Breast epithelium (tissue), 4 donors: ENCODE measurements around the gene INPP5J. TPM values are rescaled to one million over a fixed set of nuclear protein-coding genes. Genes with fewer than 3 reads are reported as not detected.
"Not testable (repeated sequence)": the region's sequence is repeated elsewhere in the genome, so short reads cannot be mapped to it uniquely, and the experiment has no call there.

ENCODE experiments used
- DNase-seq, 2 donors: peaks; one replicate each; pipeline ENCODE4 v3.0.0-alpha.2; 2019; ENCODE audit warnings: low spot score in 2 of 2
- H3K27ac ChIP-seq, 2 donors: fragments of 200-600 bp; sonication (generic) in 1 of 2; one replicate each; pipeline ENCODE4 v1.5.1; 2016 to 2019; ENCODE audit warnings: mild to moderate bottlenecking in 1 of 2
- H3K27me3 ChIP-seq, 2 donors: fragments of 200-600 bp; sonication (generic) in 1 of 2; one replicate each; pipeline versions ENCODE4 v1.5.1 to v1.6.0; 2017 to 2019; ENCODE audit warnings: control low read depth in 1 of 2, mild to moderate bottlenecking in 1 of 2
- H3K36me3 ChIP-seq: fragments of 200-600 bp; one replicate; pipeline ENCODE4 v1.5.1; 2019
- H3K4me1 ChIP-seq, 2 donors: fragments of 200-600 bp; sonication (generic); one replicate each; pipeline ENCODE4 v1.5.1; 2016 to 2019; ENCODE audit warnings: control low read depth in 1 of 2
- H3K4me3 ChIP-seq, 3 donors: fragments of 200-600 bp; sonication (generic); 1 replicate in 2 of 3; 2 replicates in 1 of 3; pipeline ENCODE4 v1.5.1; 2016 to 2019; ENCODE audit warnings: mild to moderate bottlenecking in 3 of 3, moderate library complexity in 2 of 3
- H3K9me3 ChIP-seq, 2 donors: fragments of 200-600 bp; sonication (generic) in 1 of 2; one replicate each; pipeline ENCODE4 v1.5.1; 2016 to 2019; ENCODE audit warnings: control low read depth in 1 of 2
- CTCF ChIP-seq, 3 donors: fragments of 450-650 bp; IDR thresholded peaks; one replicate each; pipeline ENCODE4 v1.5.1; 2016 to 2017; ENCODE audit warnings: antibody characterized with exemption in 3 of 3, mild to moderate bottlenecking in 3 of 3, moderate library complexity in 3 of 3
- POLR2A ChIP-seq: fragments of 450-650 bp; IDR thresholded peaks from one replicate; pipeline ENCODE4 v1.6.1; 2016; ENCODE audit warnings: antibody characterized with exemption, mild to moderate bottlenecking, moderate library complexity
- POLR2AphosphoS5 ChIP-seq, 3 donors: sonication (generic); formaldehyde crosslinking; IDR thresholded peaks; one replicate each; pipeline ENCODE4 v1.6.1; 2017; ENCODE audit warnings: antibody characterized with exemption in 3 of 3
- intact Hi-C: fragments of 100-400 bp; cut with DNase I; formaldehyde crosslinking; loops from one replicate; pipeline ENCODE4 v1.15.1; 2023; ENCODE audit warnings: low total_unique reads
- total RNA-seq, 3 donors: library from RNA; depleted of rRNA; stranded (reverse); fragments of >200 nt; gene quantifications; one replicate each; pipeline ENCODE4 v1.1.0, GENCODE V29; 2016

INPP5J gene
- total RNA-seq = 10 to 100 TPM in 1 of 3 donors, 1 to 10 TPM in 1, not detected in 1; 7.5 to 15.2 TPM

GRCh38 chr22:31122532-31123291 lies at the start of gene INPP5J:
Gene INPP5J (plus strand): TSS chr22:31122966. CDS start chr22:31123015, 49 bp downstream.
- H3K4me3 ChIP-seq = peak within 1 kb of the TSS in 2 of 3 donors; percentile 49 to 74
- H3K9me3 ChIP-seq = no peaks in the 10 kb centered on the region
- intact Hi-C loops = no loop called here
- H3K36me3 ChIP-seq = no peaks in the 10 kb centered on the region
- H3K4me1 ChIP-seq = peaks cover 3 to 7% of the 10 kb centered on the region in 2 donors
- no peaks in the 10 kb centered on the region for H3K27me3 ChIP-seq
- H3K27ac ChIP-seq = peak within 1 kb of the TSS; percentile 81
- DNase-seq = peak in 1 of 2 donors; percentile 43
- no peak for TF ChIP-seq POLR2A
- no peak for TF ChIP-seq POLR2AphosphoS5 (IDR thresholded peaks at IDR 0.05)
- TF ChIP-seq CTCF (IDR thresholded peaks at IDR 0.05) = no peak

- H3K4me1 ChIP-seq, H3K9me3 ChIP-seq, H3K36me3 ChIP-seq, intact Hi-C loops, H3K27ac ChIP-seq, H3K4me3 ChIP-seq, DNase-seq, H3K27me3 ChIP-seq: not testable (repeated sequence)
These were observed 49.6 kb upstream of the INPP5J start for GRCh38 chr22:31073125-31073524.

GRCh38 chr22:31073545-31074145 lies 49.1 kb upstream of the INPP5J start:
- H3K9me3 ChIP-seq, H3K27ac ChIP-seq, H3K4me3 ChIP-seq, intact Hi-C loops, H3K36me3 ChIP-seq, DNase-seq, H3K4me1 ChIP-seq, H3K27me3 ChIP-seq: not testable (repeated sequence)

GRCh38 chr22:31075961-31076360 lies 46.8 kb upstream of the INPP5J start:
- no peaks in the 10 kb centered on the region for H3K9me3 ChIP-seq
- DNase-seq = no peak

GRCh38 chr22:31077681-31078080 lies 45.1 kb upstream of the INPP5J start:
- no peak for TF ChIP-seq CTCF (IDR thresholded peaks at IDR 0.05)
- no peak for TF ChIP-seq POLR2A
- TF ChIP-seq POLR2AphosphoS5 (IDR thresholded peaks at IDR 0.05) = no peak
- no peak overlapping the region for H3K4me3 ChIP-seq
- no peak for DNase-seq
- H3K27ac ChIP-seq = no peak overlapping the region
- H3K4me1 ChIP-seq = peaks cover 0 to 6% of the 10 kb centered on the region in 2 donors
- intact Hi-C loops = no loop called here
- no peaks in the 10 kb centered on the region for H3K27me3 ChIP-seq
- no peaks in the 10 kb centered on the region for H3K9me3 ChIP-seq
- no peaks in the 10 kb centered on the region for H3K36me3 ChIP-seq

More at GRCh38 chr22:31075961-31076360, 46.8 kb upstream of the INPP5J start:
- Histone ChIP-seq H3K27ac (peak overlapping the region; percentile 57 to 84), H3K4me1 (no peaks in the 10 kb centered on the region), H3K4me3 (no peak overlapping the region), H3K27me3 (no peaks in the 10 kb centered on the region), H3K36me3 (no peaks in the 10 kb centered on the region)
- TF ChIP-seq CTCF (IDR thresholded peaks at IDR 0.05) = no peak
- TF ChIP-seq POLR2A = no peak
- TF ChIP-seq POLR2AphosphoS5 (IDR thresholded peaks at IDR 0.05) = no peak
- intact Hi-C loops = no loop called here

GRCh38 chr22:31078389-31078788 lies 44.4 kb upstream of the INPP5J start:
- H3K9me3 ChIP-seq, DNase-seq, H3K27ac ChIP-seq, H3K36me3 ChIP-seq, H3K4me3 ChIP-seq, H3K27me3 ChIP-seq, intact Hi-C loops: not testable (repeated sequence)
- peaks cover 0 to 13% of the 10 kb centered on the region in 2 donors for H3K4me1 ChIP-seq
